ENCODE measurements around the gene C1QL3.
A peak's percentile ranks its signal among the peaks of the same experiment; 100 is the strongest.

The C1QL3 gene

GRCh38 chr10:16521311-16522016 is at the start of gene C1QL3:
C1QL3 (minus strand) TSS chr10:16521879; CDS start chr10:16521065, 814 bp downstream.
- no peak for DNase-seq

DNA sequence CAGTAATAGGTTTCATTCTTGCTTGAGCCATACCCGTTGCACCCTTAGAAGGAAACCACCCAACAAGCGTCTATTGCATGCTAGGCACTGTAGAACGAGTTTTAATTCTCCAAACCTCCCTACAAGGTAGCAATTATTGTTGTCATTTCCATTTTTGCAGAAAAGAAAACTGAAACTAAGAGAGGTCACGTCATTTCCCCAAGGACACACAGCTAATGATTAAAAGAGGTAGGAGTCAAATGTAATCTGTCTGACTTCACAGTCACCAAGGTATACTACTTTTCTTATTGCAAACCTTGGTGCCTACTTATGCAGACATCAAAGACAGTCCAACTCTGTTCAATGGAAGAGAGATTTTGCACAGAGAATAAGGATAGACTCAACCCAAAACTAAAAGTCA is 49.1 kb upstream of the C1QL3 start:
- DNase-seq: no peak

GRCh38 chr10:16566202-16566805 is 44.6 kb upstream of the C1QL3 start:
- no peak for DNase-seq

DNA sequence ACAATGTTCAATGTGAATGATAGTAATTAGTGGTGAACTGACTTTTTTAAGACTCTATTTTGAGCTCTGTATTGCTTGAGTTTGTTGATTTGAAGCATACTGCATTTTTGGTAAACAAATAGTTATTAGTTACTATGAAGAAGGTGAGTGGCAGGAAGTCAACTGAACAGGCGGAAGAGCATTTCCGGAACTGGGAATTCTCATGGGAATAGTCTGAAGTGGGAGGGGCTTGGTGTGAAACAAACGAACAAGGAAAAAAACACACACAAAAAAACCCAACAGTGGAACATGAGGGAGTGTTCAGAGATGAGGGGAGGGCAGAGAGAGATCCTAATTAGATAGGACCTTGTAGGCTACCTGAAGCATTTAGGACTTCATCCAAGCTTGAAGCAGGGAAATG is 43.9 kb upstream of the C1QL3 start:
- no peak for DNase-seq

DNA sequence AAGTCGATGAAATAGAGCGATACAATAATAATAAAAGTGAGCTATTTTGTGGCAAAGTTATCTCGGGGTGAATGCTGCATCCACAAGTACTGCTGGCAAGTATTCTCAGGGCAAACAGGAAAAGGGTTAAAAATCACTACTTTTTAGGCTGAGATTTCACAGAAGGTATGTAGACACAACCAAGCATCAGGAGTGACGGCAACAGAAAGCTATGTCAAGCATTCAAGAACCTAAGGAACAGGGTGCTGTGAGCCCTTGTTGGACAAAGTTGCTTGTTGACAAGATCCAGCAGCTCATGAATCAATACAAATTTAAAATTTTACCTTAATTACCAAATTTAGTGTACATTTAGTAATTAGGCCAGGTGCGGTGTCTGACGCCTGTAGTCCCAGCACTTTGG is 41.2 kb upstream of the C1QL3 start:
- no peak for DNase-seq

DNA sequence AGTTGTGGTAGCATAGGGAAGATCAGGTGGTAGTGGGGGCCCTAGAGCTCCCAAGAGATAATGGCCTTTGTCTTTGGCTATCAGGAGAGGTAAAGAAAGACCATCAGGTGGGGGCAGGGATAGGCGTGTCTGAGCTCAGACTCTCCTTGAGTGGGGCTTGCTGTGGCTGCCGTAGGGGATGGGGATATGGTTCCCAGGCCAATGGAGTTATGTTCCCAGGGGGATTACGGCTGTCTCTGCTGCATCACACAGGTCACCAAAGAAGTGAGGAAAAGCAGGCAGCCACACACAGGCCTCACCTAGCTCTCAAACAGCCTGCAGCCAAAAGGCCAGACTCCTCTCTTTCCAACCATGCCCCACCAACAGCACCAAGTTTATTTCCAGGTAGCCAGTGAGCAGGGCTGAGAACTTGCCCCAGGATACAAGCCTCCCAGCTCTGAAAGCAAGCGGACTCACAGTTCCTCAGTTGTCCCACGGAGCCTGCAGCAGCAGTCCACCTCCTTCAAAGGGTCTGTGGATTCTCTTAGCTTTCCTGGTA is 37.6 kb upstream of the C1QL3 start:
- DNase-seq: no peak

DNA sequence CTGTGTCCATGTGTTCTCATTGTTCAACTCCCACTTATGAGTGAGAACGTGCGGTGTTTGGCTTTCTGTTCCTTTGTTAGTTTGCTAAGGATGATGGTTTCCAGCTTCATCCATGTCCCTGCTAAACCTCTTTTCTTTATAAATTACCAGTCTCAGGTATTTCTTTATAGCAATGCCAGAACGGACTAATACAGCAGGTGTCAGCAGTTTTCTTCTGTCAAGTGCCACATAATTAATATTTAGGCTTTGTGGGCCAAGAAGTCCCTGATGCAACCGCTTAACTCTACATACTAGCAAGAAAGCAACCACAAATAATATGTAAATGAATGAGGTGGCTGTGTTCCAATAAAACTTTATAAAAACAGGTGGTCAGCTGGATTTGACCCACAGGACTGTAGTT is 26.3 kb upstream of the C1QL3 start:
- no peak for DNase-seq

DNA sequence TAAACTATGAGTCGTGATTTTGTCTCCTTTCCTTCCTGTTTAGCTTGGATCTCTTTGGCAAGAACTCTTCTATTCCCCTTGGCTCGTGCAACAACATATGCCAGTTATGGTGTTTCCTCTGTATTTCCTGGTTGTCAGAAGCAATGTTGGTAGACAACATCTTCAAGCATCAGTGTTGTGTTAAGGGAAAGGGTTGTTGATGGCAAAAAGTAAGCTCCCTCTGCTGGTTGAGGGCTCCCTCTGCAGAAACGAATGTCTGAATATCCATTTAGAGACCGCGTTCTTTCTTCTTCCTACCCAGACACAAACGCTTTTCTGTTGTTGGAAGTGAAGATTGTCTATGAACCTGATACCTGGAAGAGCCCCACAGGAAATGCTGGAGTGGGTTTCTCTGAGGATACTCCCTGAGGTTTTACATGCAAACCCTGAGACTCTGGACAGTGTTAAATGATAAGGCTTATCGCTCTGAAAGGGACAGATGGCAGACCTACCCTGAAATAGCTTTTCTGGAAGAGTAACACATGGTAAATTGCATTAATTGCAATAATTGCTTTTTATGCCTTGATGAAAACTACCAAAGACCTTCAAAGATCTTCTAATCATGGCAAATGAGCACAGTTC is 23.5 kb upstream of the C1QL3 start:
- peak; percentile 20 for DNase-seq

GRCh38 chr10:16544591-16544990 is 22.9 kb upstream of the C1QL3 start:
- no peak for DNase-seq

DNA sequence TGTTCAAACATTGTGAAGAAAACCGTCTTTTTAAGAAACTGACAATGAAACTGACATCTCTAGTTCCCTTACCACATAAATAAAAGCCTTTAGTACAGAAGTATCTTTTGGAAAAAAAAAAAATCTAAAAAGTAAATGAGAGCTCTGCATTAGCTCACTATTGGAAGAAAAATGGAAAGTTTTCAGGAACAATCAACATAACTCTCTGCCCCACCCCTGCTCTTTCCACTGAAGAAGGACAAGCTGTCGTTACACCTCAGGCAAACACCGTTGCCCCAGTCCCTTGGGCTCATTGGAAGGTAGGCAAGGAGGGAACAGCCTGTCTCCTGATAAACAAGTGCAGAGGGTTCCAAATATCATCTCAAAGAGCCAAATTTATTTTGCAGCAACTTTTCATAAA is 22.4 kb upstream of the C1QL3 start:
- DNase-seq: no peak

GRCh38 chr10:16536155-16536554 is 14.5 kb upstream of the C1QL3 start:
- DNase-seq: no peak

DNA sequence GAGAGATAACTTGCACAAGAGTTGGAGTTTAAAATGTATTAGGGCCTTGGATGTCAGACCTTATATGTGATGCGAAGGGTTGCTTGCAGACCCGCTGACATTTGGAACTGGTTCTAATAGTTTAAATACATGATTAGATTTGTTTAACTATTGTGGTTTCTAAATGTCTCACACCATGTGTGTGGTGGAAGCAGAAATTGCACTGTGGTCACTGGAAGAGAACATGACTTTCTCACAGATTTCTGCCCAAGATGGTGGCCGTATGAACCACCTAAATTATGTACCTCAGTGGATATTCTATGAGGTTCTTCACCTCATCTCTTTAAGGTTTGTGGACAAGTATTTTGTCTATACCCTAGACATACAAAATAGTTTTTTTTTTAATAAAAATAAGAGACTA is 8.2 kb upstream of the C1QL3 start:
- no peak for DNase-seq

DNA sequence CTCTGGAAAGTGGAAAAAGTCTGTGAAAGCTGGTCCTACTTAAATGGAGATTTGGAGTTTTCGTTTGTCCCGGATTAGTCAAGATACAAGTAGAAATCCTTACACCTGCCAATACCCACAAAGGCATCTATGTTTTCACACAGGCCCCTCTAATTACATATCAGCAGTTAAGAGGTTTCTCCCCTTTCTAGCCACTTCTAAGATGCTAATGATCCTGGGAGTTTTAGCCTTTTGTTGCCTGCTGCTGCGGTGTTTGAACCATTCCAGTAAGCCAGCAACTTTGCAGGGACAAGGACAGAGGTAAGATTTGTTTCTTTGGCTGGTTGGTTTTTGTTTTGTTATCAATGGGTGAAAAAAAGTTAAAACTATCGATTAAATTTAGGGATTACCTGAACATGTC is 5.8 kb upstream of the C1QL3 start:
- DNase-seq: no peak

DNA sequence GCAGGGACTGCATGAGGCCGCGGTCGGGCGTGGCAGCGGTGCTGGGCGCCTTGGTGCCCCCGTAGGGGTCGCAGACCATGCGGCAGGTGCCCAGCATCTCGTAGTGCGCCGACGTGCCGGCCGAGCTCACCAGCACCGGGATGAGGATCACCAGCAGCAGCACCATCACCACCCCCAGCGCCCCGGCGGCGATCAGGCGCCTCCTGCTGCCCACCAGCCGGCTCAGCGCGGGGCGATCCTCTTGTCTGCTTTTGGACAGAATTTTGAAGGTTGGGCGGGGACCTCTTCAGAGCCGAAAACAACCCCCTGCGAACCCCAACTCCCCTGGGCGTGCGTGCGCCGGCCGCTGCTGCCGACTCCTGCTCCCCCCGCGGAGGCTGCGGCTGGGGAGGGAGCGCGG is 779 bp downstream of the C1QL3 start:
- no peak for DNase-seq

GRCh38 chr10:16519908-16520861 is 1.5 kb downstream of the C1QL3 start:
- no peak for DNase-seq

- no peak for DNase-seq
Measured at GRCh38 chr10:16519250-16519907, 2.3 kb downstream of the C1QL3 start.

GRCh38 chr10:16518822-16519221 is 2.9 kb downstream of the C1QL3 start:
- DNase-seq: no peak

DNA sequence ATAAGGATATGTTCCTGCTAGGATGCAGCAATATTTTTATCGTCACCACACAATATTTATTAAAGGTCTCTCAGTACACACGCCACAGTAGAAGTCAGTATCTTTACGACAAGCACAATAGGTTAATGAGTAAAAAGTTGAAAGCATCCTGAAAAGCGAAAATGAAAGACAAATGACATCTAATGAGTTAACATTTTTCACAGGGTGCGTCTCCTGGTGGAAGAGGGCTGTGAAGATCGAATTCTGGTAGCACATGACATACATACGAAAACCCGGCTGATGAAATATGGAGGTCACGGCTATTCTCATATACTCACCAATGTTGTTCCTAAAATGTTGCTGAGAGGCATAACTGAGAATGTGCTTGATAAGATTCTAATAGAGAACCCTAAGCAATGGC is 10.8 kb downstream of the C1QL3 start:
- no peak for DNase-seq

DNA sequence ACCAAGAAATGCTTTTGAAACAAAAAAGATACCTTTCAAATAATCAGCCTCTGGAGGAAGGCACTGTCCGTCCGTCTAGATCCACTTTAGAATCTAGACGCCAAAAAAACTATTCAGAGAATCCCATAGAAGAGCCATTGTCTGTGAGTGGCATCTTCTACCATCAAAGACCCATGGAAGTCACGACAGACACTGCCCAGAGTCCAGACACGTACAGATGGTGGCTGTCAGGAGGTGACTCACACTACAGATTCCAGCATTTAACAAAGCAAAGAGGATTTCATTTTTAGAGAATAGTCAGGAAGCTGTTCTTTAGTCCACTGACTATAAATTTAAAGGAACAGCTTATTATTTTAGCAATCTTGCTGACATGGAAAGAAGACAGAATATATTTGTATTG is 11.7 kb downstream of the C1QL3 start:
- DNase-seq: no peak

DNA sequence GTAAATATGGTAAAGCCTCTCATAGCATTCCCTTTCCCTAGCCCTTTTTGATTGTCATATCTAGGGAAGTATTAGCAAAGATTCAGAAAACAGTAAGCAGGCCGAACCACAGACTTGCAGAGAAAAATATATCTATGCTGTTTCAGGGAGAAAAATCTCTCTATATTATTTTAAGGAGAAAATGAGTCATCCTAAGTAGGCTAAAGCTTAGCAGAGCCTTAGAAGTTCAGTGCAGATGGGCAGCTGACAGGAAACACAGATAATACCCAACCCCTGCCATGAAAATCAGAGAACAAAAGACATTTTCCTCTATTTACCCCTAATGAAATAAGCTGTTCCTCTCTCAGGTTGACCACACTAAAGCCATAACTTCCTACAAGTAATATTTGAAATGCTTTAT is 16.5 kb downstream of the C1QL3 start:
- no peak for DNase-seq

- no peak for DNase-seq
Measured at GRCh38 chr10:16497911-16498310, 23.8 kb downstream of the C1QL3 start.

GRCh38 chr10:16493884-16494536 is 27.7 kb downstream of the C1QL3 start:
- no peak for DNase-seq

Data from CD4-positive, alpha-beta T cell treated with Interleukin-4 for 4 hours (primary cell).